Tibial nerve (tissue), 4 donors: ENCODE results near the gene GOSR1. TPM values are rescaled to one million over a fixed set of nuclear protein-coding genes. Genes with fewer than 3 reads are reported as not detected.
"Not testable (repeated sequence)": the region's sequence is repeated elsewhere in the genome, so short reads cannot be mapped to it uniquely, and the experiment has no call there.

Source experiments
- DNase-seq, 2 donors: peaks; one replicate each; pipeline ENCODE4 v3.0.0-alpha.2; 2019; ENCODE audit warnings: low spot score in 2 of 2
- H3K27ac ChIP-seq, 4 donors: fragments of 200-600 bp; sonication (generic) in 3 of 4; one replicate each; pipeline ENCODE4 v1.5.1; 2017 to 2019; ENCODE audit warnings: mild to moderate bottlenecking in 1 of 4
- H3K27me3 ChIP-seq, 2 donors: fragments of 200-600 bp; sonication (generic) in 1 of 2; one replicate each; pipeline versions ENCODE4 v1.5.1 to v1.6.0; 2017 to 2019
- H3K36me3 ChIP-seq, 3 donors: fragments of 200-600 bp; sonication (generic); one replicate each; pipeline ENCODE4 v1.5.1; 2018 to 2019
- H3K4me1 ChIP-seq, 4 donors: fragments of 200-600 bp; sonication (generic) in 3 of 4; one replicate each; pipeline ENCODE4 v1.5.1; 2017 to 2019
- H3K4me3 ChIP-seq, 4 donors: fragments of 200-600 bp; sonication (generic) in 3 of 4; one replicate each; pipeline ENCODE4 v1.5.1; 2017 to 2019; ENCODE audit warnings: mild to moderate bottlenecking in 1 of 4, moderate library complexity in 1 of 4
- H3K9me3 ChIP-seq, 4 donors: fragments of 200-600 bp; sonication (generic) in 3 of 4; one replicate each; pipeline ENCODE4 v1.5.1; 2017 to 2019
- EP300 ChIP-seq, 2 donors: sonication (generic); formaldehyde crosslinking; IDR thresholded peaks; one replicate each; pipeline ENCODE4 v1.6.1; 2017; ENCODE audit warnings: antibody characterized with exemption in 2 of 2, mild to moderate bottlenecking in 1 of 2
- POLR2A ChIP-seq, 2 donors: fragments of 450-650 bp; IDR thresholded peaks; one replicate each; pipeline ENCODE4 v1.6.1; 2017; ENCODE audit warnings: antibody characterized with exemption in 2 of 2, mild to moderate bottlenecking in 2 of 2, moderate library complexity in 2 of 2
- WGBS, 2 donors: methylation state at CpG; one replicate each; pipeline ENCODE4 v1.1.5; 2018; 5-methylcytosine and 5-hydroxymethylcytosine counted together
- total RNA-seq, 4 donors: library from RNA; depleted of rRNA; stranded (reverse); fragments of >200 nt; gene quantifications; one replicate each; pipeline ENCODE4 v1.1.0, GENCODE V29; 2016
- TF ChIP-seq, protein P1 (sequence below), 5 experiments: fragments of 200-600 bp in 3 of 5; fragments of 450-650 bp in 2 of 5; sonication (generic) in 3 of 5; IDR thresholded peaks; one replicate each; pipeline ENCODE4 v1.5.1; 2016 to 2019; ENCODE audit warnings: antibody characterized with exemption in 5 of 5, mild to moderate bottlenecking in 3 of 5, moderate library complexity in 2 of 5

Gene GOSR1
- total RNA-seq, 4 donors from 2014 or later, result 20.7 to 37.1 (median 26.4) TPM

DNA sequence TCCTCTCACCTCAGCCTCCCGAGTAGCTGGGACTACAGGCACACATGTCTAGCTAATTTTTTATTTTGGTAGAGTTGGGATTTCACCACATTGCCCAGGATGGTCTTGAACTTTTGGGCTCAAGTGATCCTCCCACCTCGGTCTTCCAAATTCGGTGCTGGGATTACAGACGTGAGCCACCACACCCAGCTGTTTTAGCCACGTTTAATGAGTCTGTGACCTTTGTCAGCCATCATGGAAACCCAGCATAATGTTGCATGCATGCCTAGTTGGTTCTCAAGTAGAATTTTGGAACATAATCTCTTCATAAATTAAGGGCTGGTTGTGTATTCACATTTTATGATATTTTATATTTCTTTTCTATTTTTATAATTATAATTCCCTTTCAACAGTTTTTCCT, 42.0 kb downstream of the GOSR1 start:
- H3K27me3 ChIP-seq, result no peaks in the 10 kb centered on the region
- no peaks in the 10 kb centered on the region for H3K9me3 ChIP-seq
- H3K27ac ChIP-seq, result peak overlapping the region in 1 of 4 donors; percentile 21
- no peak for TF ChIP-seq EP300 (IDR thresholded peaks at IDR 0.05)
- TF ChIP-seq, protein P1, sequence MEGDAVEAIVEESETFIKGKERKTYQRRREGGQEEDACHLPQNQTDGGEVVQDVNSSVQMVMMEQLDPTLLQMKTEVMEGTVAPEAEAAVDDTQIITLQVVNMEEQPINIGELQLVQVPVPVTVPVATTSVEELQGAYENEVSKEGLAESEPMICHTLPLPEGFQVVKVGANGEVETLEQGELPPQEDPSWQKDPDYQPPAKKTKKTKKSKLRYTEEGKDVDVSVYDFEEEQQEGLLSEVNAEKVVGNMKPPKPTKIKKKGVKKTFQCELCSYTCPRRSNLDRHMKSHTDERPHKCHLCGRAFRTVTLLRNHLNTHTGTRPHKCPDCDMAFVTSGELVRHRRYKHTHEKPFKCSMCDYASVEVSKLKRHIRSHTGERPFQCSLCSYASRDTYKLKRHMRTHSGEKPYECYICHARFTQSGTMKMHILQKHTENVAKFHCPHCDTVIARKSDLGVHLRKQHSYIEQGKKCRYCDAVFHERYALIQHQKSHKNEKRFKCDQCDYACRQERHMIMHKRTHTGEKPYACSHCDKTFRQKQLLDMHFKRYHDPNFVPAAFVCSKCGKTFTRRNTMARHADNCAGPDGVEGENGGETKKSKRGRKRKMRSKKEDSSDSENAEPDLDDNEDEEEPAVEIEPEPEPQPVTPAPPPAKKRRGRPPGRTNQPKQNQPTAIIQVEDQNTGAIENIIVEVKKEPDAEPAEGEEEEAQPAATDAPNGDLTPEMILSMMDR (IDR thresholded peaks at IDR 0.05), result no peak
- TF ChIP-seq POLR2A (IDR thresholded peaks at IDR 0.05), result no peak
- H3K36me3 ChIP-seq, result peaks cover 0 to 44% (median 0%) of the 10 kb centered on the region in 3 donors
- WGBS, 2 donors, result 54 to 59% methylated on average over 5 of the region's 5 CpGs
- H3K4me3 ChIP-seq, result no peak overlapping the region
- peaks cover 0 to 19% (median 5%) of the 10 kb centered on the region in 4 donors for H3K4me1 ChIP-seq
- DNase-seq, result no peak

DNA sequence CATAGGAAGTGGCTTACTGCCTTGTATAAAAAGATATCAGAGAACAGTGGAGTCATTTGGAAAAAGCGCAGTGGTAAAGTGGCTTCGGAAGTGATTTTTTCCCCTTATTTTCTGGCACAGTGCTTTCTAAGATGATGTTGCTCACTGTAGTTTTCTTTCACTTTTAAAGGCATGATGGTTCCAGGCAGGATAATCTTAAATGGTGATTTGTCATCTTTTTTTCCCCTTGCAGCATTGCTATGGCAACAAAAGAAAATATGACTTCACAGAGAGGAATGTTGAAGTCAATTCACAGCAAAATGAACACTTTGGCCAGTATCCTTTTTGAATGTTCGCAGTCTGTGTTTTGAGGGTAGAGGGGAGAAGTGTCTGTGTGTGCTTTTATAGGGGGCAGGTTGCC, 42.5 kb downstream of the GOSR1 start:
- Histone ChIP-seq H3K27me3 (no peaks in the 10 kb centered on the region), H3K36me3 (peaks cover 0 to 49% (median 0%) of the 10 kb centered on the region in 3 donors), H3K27ac (peak overlapping the region in 2 of 4 donors; percentile 21 to 33), H3K4me3 (no peak overlapping the region), H3K9me3 (no peaks in the 10 kb centered on the region), H3K4me1 (peaks cover 0 to 19% (median 5%) of the 10 kb centered on the region in 4 donors)
- whole genome bisulfite sequencing, 2 donors, result 29 to 39% methylated on average over 3 of the region's 3 CpGs
- DNase-seq, result no peak
- TF ChIP-seq EP300 (IDR thresholded peaks at IDR 0.05) (no peak), POLR2A (IDR thresholded peaks at IDR 0.05) (no peak)
- TF ChIP-seq, protein P1 (IDR thresholded peaks at IDR 0.05), result no peak

DNA sequence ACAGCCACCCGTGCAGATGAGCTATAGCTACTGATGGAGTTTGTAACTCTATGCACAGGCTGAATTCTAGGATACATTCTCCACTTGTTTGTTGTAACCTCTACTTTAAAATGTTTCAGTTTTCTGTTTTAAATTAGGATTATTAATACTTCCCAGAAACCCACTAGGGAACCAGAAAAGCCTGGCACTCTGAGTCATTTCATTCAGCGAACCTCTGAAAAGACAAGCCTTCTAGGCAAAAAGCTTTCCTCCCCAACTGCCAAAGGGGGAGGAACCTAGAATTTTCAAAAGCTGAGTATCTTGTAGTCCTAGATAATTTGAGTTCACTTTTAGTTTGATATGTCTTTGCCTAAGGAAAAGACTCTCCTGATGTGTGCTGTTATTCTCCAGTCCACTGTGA, 43.2 kb downstream of the GOSR1 start:
- TF ChIP-seq, protein P1 (IDR thresholded peaks at IDR 0.05), result no peak
- TF ChIP-seq EP300 (IDR thresholded peaks at IDR 0.05) (no peak), POLR2A (IDR thresholded peaks at IDR 0.05) (no peak)
- DNase-seq, result no peak
- Histone ChIP-seq H3K4me3 (no peak overlapping the region), H3K27ac (peak overlapping the region in 2 of 4 donors; percentile 21 to 33), H3K36me3 (peaks cover 0 to 48% (median 0%) of the 10 kb centered on the region in 3 donors), H3K9me3 (no peaks in the 10 kb centered on the region), H3K4me1 (peaks cover 0 to 19% (median 5%) of the 10 kb centered on the region in 4 donors), H3K27me3 (no peaks in the 10 kb centered on the region)
- WGBS, 2 donors, result 15 to 19% methylated on average over 2 of the region's 2 CpGs

DNA sequence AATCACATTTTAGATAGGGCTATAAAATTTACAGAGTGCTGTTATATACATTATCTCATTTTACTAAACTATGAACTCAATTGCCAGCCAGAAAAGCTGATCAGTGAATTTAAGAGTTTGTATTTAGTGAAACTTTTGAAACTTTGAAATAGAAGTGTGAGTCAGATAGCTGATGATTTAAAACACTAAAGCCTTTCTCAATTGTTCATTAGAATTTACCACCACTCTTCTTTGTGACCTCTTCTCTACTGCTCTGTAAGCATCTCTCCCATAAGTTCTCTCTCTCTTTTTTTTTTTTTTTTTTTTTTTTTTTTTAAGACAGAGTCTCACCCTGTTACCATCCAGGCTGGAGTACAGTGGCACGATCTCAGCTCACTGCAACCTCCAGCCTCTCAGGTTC, 43.7 kb downstream of the GOSR1 start:
- peaks cover 0 to 44% (median 0%) of the 10 kb centered on the region in 3 donors for H3K36me3 ChIP-seq

DNA sequence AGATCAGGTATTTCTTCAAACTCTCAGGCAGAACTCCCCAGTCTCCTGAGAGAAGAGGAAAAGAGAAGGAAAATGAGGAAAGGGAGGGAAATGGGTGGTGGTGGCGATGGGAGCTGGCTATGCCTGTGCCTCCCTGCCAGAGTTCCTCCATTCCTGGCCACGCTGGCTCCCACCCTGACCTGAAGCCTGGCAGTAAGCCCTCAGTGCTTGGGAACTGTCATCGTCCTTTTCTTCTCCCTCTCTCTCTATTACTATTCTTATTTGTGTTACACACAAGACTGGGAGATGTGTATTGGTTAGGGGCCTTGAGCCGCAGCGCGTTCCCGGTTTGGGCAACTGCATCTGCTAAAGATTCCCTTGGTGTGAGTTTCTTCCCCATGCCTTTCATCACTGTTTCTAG, 44.6 kb downstream of the GOSR1 start:
- no peak for DNase-seq
- 95 to 96% methylated on average over 7 of the region's 7 CpGs for WGBS, 2 donors
- Histone ChIP-seq H3K27me3 (no peaks in the 10 kb centered on the region), H3K9me3 (no peaks in the 10 kb centered on the region), H3K4me3 (no peak overlapping the region), H3K27ac (no peak overlapping the region), H3K4me1 (peaks cover 0 to 19% (median 5%) of the 10 kb centered on the region in 4 donors), H3K36me3 (peaks cover 0 to 39% (median 0%) of the 10 kb centered on the region in 3 donors)
- TF ChIP-seq POLR2A (IDR thresholded peaks at IDR 0.05) (no peak), EP300 (IDR thresholded peaks at IDR 0.05) (no peak)
- TF ChIP-seq, protein P1 (IDR thresholded peaks at IDR 0.05), result no peak

More for the DNA sequence above, 43.7 kb downstream of the GOSR1 start:
- H3K4me3 ChIP-seq, result no peak overlapping the region
- H3K9me3 ChIP-seq, result no peaks in the 10 kb centered on the region
- TF ChIP-seq POLR2A (IDR thresholded peaks at IDR 0.05), result no peak
- TF ChIP-seq, protein P1 (IDR thresholded peaks at IDR 0.05), result no peak
- TF ChIP-seq EP300 (IDR thresholded peaks at IDR 0.05), result no peak
- DNase-seq, result no peak
- peak overlapping the region in 2 of 4 donors; percentile 21 to 33 for H3K27ac ChIP-seq
- no peaks in the 10 kb centered on the region for H3K27me3 ChIP-seq
- peaks cover 0 to 19% (median 5%) of the 10 kb centered on the region in 4 donors for H3K4me1 ChIP-seq
- 65 to 67% methylated on average over 1 of the region's 1 CpG for WGBS, 2 donors

DNA sequence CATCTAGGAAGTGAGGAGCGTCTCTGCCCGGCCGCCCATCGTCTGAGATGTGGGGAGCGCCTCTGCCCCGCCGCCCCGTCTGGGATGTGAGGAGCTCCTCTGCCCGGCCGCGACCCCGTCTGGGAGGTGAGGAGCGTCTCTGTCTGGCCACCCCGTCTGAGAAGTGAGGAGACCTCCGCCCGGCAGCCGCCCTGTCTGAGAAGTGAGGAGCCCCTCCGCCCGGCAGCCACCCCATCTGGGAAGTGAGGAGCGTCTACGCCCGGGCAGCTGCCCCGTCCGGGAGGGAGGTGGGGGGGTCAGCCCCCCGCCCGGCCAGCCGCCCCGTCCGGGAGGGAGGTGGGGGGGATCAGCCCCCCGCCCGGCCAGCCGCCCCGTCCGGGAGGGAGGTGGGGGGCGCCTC, 46.0 kb downstream of the GOSR1 start:
- Histone ChIP-seq H3K4me1 (peaks cover 0 to 19% (median 5%) of the 10 kb centered on the region in 4 donors), H3K36me3 (peaks cover 0 to 39% (median 0%) of the 10 kb centered on the region in 3 donors)
- not testable (repeated sequence) for H3K27me3 ChIP-seq, H3K4me3 ChIP-seq, DNase-seq, H3K27ac ChIP-seq, H3K9me3 ChIP-seq
- 96 to 99% methylated on average over 20 to 22 of the region's 35 CpGs for WGBS, 2 donors
